Upper lobe of right lung (tissue), 1 donor: Measurements from ENCODE around the gene GABRP. TPM values are rescaled to one million over a fixed set of nuclear protein-coding genes. Genes with fewer than 3 reads are reported as not detected.
A peak's percentile ranks its signal among the peaks of the same experiment; 100 is the strongest.

Experiments used
- ATAC-seq: fragments of 200-7000 bp; cut with Tn5 transposase; one replicate; pipeline ENCODE4 v1.9.1; 2020; ENCODE audit warnings: mild to moderate bottlenecking, moderate library complexity
- DNase-seq: peaks from one replicate; pipeline ENCODE4 v3.0.0-alpha.2; 2020
- H3K27ac ChIP-seq: fragments of 200-600 bp; one replicate; pipeline ENCODE4 v1.8.0; 2022
- H3K27me3 ChIP-seq: fragments of 200-600 bp; one replicate; pipeline ENCODE4 v1.8.0; 2022; ENCODE audit warnings: mild to moderate bottlenecking
- H3K36me3 ChIP-seq: fragments of 200-600 bp; one replicate; pipeline ENCODE4 v1.8.0; 2022
- H3K4me1 ChIP-seq: fragments of 200-600 bp; one replicate; pipeline ENCODE4 v1.8.0; 2022
- H3K4me3 ChIP-seq: fragments of 200-600 bp; one replicate; pipeline ENCODE4 v1.8.0; 2022; ENCODE audit warnings: mild to moderate bottlenecking
- H3K9me3 ChIP-seq: fragments of 200-600 bp; one replicate; pipeline ENCODE4 v1.8.0; 2022
- intact Hi-C: fragments of 100-400 bp; cut with DNase I; formaldehyde crosslinking; loops from one replicate; pipeline ENCODE4 v1.11.0; 2022
- long read RNA-seq: library from polyadenylated mRNA; unstranded; transcript quantifications from one replicate; pipeline ENCODE4 v2.0.0, GENCODE V29; 2021
- total RNA-seq: library from RNA; stranded (reverse); fragmentation: NEBNext Ultra II Directional; extraction: Animal tissue kit (Norgen Biotek cat#: 25700); gene quantifications from one replicate; pipeline ENCODE4 v1.2.1, GENCODE V29; 2021
- TF ChIP-seq, protein P1 (sequence below): fragments of 200-600 bp; IDR thresholded peaks from one replicate; pipeline ENCODE4 v1.8.0; 2022; ENCODE audit warnings: antibody characterized with exemption
- donor health status: DM: no; HTN: yes; CAD: no; lungs with severe emphysema.

The GABRP gene, protein sequence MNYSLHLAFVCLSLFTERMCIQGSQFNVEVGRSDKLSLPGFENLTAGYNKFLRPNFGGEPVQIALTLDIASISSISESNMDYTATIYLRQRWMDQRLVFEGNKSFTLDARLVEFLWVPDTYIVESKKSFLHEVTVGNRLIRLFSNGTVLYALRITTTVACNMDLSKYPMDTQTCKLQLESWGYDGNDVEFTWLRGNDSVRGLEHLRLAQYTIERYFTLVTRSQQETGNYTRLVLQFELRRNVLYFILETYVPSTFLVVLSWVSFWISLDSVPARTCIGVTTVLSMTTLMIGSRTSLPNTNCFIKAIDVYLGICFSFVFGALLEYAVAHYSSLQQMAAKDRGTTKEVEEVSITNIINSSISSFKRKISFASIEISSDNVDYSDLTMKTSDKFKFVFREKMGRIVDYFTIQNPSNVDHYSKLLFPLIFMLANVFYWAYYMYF
- total RNA-seq, result not detected
- long read RNA-seq, partial matches to known transcripts, result 0 of 1 reads
- long read RNA-seq, other reads (novel, unspliced or antisense), result 1 of 1 reads

DNA sequence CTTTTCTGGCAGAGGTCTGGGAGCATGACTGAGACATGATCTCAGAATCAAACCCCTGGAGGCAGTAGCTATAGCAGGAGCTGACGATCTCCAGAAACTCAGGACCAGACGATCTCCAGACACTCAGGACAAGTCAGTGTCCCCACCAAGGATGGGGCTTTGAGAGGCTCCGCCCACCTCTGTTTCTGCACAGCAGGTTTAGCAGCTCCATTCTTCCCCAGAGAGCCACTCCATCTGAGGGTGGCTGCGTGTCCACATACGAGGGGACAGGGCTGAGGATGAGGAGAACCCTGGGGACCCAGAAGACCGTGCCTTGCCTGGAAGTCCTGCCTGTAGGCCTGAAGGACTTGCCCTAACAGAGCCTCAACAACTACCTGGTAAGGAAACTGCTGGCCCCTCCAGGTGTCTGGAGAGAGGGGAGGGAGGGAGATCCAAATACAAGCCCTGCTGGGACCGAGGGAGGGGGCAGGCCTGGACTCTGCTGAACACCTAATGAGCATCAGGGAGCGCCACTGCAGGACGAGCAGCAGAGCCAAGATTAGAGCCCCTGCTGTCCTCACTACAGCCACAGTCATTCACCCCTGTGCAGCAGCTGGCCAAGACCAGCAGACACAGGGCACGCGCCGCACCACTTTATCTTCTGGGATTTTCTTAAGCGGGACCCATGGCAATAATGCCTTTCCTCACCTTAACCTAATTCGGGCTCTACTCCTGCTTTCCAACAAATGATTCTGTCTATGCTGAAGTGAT lies at the start of gene GABRP:
Gene GABRP (plus strand): TSS at position 228 of the 750 bp plus-strand sequence. CDS start 4,891 bp downstream, outside the sequence.
- H3K36me3 ChIP-seq, result no peaks in the 10 kb centered on the region
- no peak for ATAC-seq
- no peaks in the 10 kb centered on the region for H3K4me1 ChIP-seq
- no peak within 1 kb of the TSS for H3K4me3 ChIP-seq
- H3K9me3 ChIP-seq, result no peaks in the 10 kb centered on the region
- DNase-seq, result no peak
- TF ChIP-seq, protein P1, sequence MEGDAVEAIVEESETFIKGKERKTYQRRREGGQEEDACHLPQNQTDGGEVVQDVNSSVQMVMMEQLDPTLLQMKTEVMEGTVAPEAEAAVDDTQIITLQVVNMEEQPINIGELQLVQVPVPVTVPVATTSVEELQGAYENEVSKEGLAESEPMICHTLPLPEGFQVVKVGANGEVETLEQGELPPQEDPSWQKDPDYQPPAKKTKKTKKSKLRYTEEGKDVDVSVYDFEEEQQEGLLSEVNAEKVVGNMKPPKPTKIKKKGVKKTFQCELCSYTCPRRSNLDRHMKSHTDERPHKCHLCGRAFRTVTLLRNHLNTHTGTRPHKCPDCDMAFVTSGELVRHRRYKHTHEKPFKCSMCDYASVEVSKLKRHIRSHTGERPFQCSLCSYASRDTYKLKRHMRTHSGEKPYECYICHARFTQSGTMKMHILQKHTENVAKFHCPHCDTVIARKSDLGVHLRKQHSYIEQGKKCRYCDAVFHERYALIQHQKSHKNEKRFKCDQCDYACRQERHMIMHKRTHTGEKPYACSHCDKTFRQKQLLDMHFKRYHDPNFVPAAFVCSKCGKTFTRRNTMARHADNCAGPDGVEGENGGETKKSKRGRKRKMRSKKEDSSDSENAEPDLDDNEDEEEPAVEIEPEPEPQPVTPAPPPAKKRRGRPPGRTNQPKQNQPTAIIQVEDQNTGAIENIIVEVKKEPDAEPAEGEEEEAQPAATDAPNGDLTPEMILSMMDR, result no peak
- intact Hi-C loops, result no loop called here
- H3K27me3 ChIP-seq, result no peaks in the 10 kb centered on the region
- no peak within 1 kb of the TSS for H3K27ac ChIP-seq

DNA sequence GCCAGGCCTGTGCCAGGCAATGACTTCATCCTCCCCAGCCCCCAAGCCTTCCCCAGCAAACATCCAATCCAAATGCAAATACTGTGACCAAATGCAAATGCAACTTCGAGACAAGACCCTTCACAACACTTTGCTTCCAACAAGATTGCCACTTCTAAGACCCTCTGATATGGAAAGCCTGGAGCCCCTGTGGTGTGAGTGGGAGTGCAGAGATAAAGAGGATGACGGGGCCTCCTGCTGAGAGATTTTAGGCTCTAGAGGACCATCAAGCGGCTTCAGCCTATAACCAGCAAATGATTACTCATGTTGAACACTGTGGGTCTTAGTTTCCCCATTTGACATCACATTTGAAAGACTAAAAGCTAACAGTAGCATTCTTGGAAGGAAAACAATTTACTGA lies 46.6 kb upstream of the GABRP start:
- no peak overlapping the region for H3K4me3 ChIP-seq
- TF ChIP-seq, protein P1, result no peak
- H3K27ac ChIP-seq, result no peak overlapping the region
- ATAC-seq (no peak), DNase-seq (no peak)
- H3K27me3 ChIP-seq, result no peaks in the 10 kb centered on the region
- no peaks in the 10 kb centered on the region for H3K4me1 ChIP-seq
- H3K36me3 ChIP-seq, result no peaks in the 10 kb centered on the region
- intact Hi-C loops, result loop anchor here (5.0 kb wide), 1 partner anchor 55 kb away; no protein-coding TSS in a partner anchor
- no peaks in the 10 kb centered on the region for H3K9me3 ChIP-seq

DNA sequence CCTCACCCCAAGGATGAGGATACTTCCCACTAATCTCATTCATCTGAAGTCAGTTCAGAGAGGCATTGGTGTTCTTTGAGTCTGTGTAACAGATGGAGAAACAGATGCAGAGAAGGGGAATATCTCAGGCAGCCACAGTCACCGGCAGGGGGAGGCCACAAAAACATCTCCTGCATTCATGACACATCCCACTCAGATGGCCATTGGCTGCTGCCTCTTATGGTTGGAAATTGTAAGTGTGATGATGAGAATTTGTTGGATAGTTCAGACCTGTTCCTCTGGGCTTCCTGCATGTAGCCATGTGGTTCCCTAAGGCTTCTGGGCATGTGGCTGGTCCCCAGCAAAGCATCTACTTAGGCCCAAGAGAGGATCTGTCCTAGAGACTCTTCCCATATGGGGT lies 45.9 kb upstream of the GABRP start:
- Histone ChIP-seq H3K36me3 (no peaks in the 10 kb centered on the region), H3K27me3 (no peaks in the 10 kb centered on the region), H3K9me3 (no peaks in the 10 kb centered on the region), H3K27ac (no peak overlapping the region), H3K4me1 (no peaks in the 10 kb centered on the region), H3K4me3 (no peak overlapping the region)
- TF ChIP-seq, protein P1, result no peak
- no peak for DNase-seq
- intact Hi-C loops, result loop anchor here (5.0 kb wide), 1 partner anchor 55 kb away; no protein-coding TSS in a partner anchor
- ATAC-seq, result no peak

DNA sequence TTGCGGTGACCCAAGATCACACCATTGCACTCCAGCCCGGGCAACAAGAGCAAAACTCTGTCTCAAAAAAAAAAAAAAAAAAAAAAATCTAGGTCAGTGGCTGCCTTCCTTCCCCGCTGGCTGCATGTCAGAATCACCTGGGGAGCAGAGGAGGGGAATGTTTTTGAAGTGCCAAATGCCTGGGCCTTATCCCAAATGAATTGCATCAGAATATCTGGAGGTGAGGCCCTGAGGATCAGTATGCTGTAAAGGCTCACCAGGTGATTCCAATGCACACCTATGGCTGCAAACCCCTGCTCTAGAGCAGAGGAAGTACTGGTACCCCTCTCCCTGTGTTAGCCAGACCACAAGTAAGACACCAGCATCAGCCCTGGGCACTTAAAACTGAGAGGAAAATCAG lies 44.7 kb upstream of the GABRP start:
- Histone ChIP-seq H3K4me1 (no peaks in the 10 kb centered on the region), H3K27me3 (peaks cover under 1% of the 10 kb centered on the region), H3K9me3 (no peaks in the 10 kb centered on the region), H3K36me3 (no peaks in the 10 kb centered on the region), H3K27ac (no peak overlapping the region), H3K4me3 (no peak overlapping the region)
- DNase-seq (no peak), ATAC-seq (peak; percentile 64)
- TF ChIP-seq, protein P1, result no peak
- intact Hi-C loops, result loop anchor here (5.0 kb wide), 1 partner anchor 53 kb away; no protein-coding TSS in a partner anchor

DNA sequence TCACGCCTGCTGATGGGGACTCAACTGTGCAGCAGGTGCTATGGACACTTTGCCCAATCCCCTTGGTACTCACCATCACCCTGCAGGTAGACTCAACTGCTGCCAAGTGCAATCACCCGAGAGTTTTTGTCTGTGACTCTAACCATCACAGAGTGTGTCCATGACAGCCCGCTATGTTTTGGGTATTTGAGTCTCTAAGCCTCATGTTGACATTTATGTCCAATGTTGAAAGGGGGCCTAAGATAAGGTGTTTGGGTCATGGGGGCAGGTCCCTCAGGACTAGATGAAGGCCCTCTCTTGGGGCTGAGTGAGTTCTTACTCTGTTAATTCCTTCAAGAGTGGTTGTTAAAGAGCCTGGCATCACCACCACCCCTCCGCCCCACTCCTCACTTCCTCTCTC lies 44.1 kb upstream of the GABRP start:
- DNase-seq (no peak), ATAC-seq (no peak)
- Histone ChIP-seq H3K9me3 (no peaks in the 10 kb centered on the region), H3K36me3 (no peaks in the 10 kb centered on the region), H3K27ac (no peak overlapping the region), H3K4me1 (peaks cover 4% of the 10 kb centered on the region), H3K4me3 (no peak overlapping the region), H3K27me3 (peaks cover 7% of the 10 kb centered on the region)
- intact Hi-C loops, result loop anchor here (5.0 kb wide), 1 partner anchor 53 kb away; no protein-coding TSS in a partner anchor
- TF ChIP-seq, protein P1, result no peak
